Stomach (tissue), 9 donors: ENCODE measurements around the gene RASSF4. TPM values are rescaled to one million over a fixed set of nuclear protein-coding genes. Genes with fewer than 3 reads are reported as not detected.
A peak's percentile ranks its signal among the peaks of the same experiment; 100 is the strongest.

Experiments
- DNase-seq, 2 donors: peaks; one replicate each; pipeline versions ENCODE4 v3.0.0 to v3.0.0-alpha.2; 2013 to 2019
- H3K27ac ChIP-seq, 5 donors: fragments of 200-600 bp in 4 of 5; sonication (generic) in 4 of 5; one replicate each; pipeline ENCODE4 v1.5.1; 2013 to 2019; ENCODE audit warnings: mild to moderate bottlenecking in 1 of 5, moderate library complexity in 1 of 5
- H3K27me3 ChIP-seq, 3 donors: fragments of 200-600 bp; sonication (generic); one replicate each; pipeline ENCODE4 v1.5.1; 2017 to 2019; ENCODE audit warnings: mixed run types in 1 of 3
- H3K36me3 ChIP-seq, 4 donors: fragments of 200-600 bp; sonication (generic); 1 replicate in 3 of 4; 2 replicates in 1 of 4; pipeline ENCODE4 v1.5.1; 2016 to 2019
- H3K4me1 ChIP-seq, 4 donors: fragments of 200-600 bp; sonication (generic); one replicate each; pipeline ENCODE4 v1.5.1; 2016 to 2019
- H3K4me3 ChIP-seq, 4 donors: fragments of 200-600 bp; sonication (generic) in 3 of 4; one replicate each; pipeline ENCODE4 v1.5.1; 2016 to 2019; ENCODE audit warnings: mild to moderate bottlenecking in 1 of 4
- H3K9me3 ChIP-seq, 4 donors: fragments of 200-600 bp; sonication (generic); one replicate each; pipeline ENCODE4 v1.5.1; 2016 to 2019
- CTCF ChIP-seq, 7 experiments: fragments of 450-650 bp in 4 of 7; fragments of 200-600 bp in 3 of 7; sonication (generic) in 3 of 7; IDR thresholded peaks; one replicate each; pipeline ENCODE4 v1.5.1; 2016 to 2019; ENCODE audit warnings: antibody characterized with exemption in 7 of 7, control low read depth in 2 of 7, mild to moderate bottlenecking in 1 of 7
- EP300 ChIP-seq: sonication (generic); formaldehyde crosslinking; IDR thresholded peaks from one replicate; pipeline ENCODE4 v1.6.1; 2017; ENCODE audit warnings: antibody characterized with exemption
- POLR2A ChIP-seq, 4 donors: fragments of 450-650 bp; IDR thresholded peaks; one replicate each; pipeline ENCODE4 v1.6.1; 2016; ENCODE audit warnings: antibody characterized with exemption in 4 of 4, control low read depth in 2 of 4, mild to moderate bottlenecking in 1 of 4, moderate library complexity in 1 of 4
- POLR2AphosphoS5 ChIP-seq, 3 donors: sonication (generic); formaldehyde crosslinking; IDR thresholded peaks; one replicate each; pipeline ENCODE4 v1.6.1; 2016; ENCODE audit warnings: antibody characterized with exemption in 3 of 3
- WGBS, 5 donors: extraction: QIAGEN DNeasy Blood & Tissue Kit in 3 of 5; methylation state at CpG; one replicate each; pipeline versions ENCODE4 v1.1.5 to v1.1.7; 2013 to 2018; 5-methylcytosine and 5-hydroxymethylcytosine counted together
- intact Hi-C: fragments of 100-400 bp; cut with DNase I; formaldehyde crosslinking; loops from one replicate; pipeline ENCODE4 v1.15.1; 2023; ENCODE audit warnings: low total_unique reads
- polyA plus RNA-seq, 3 donors: library from polyadenylated mRNA; stranded (reverse); fragments of 200-250 nt; gene quantifications; one replicate each; pipeline ENCODE4 v1.2.3, GENCODE V29; 2013
- total RNA-seq, 5 donors: library from RNA; depleted of rRNA; stranded (reverse); fragments of >200 nt; gene quantifications; one replicate each; pipeline versions ENCODE4 v1.1.0 to v1.2.3, GENCODE V29; 2014 to 2016
- donor health status: healthy with polysubstance abuse.
- donor health status: Bipolar disorder and iron deficiency.
- donor health status: healthy.

RASSF4 gene
- total and polyA plus RNA-seq, 8 donors = 7.8 to 74.5 (median 14.6) TPM

GRCh38 chr10:44968500-44969400 lies 9.1 kb downstream of the RASSF4 start:
- H3K27ac ChIP-seq = peak overlapping the region in 4 of 5 donors; percentile 39 to 70 (median 54)
- H3K4me1 ChIP-seq = peaks cover 40 to 68% (median 60%) of the 10 kb centered on the region in 4 donors
- H3K4me3 ChIP-seq = peak overlapping the region in 1 of 4 donors; percentile 3
- TF ChIP-seq POLR2AphosphoS5 (IDR thresholded peaks at IDR 0.05) (peak in 1 of 3 donors; percentile 26), POLR2A (IDR thresholded peaks at IDR 0.05) (no peak), CTCF (IDR thresholded peaks at IDR 0.05) (no peak), EP300 (no peak)
- WGBS, 5 donors = 71 to 84% (median 78%) methylated on average over 10 to 11 of the region's 11 CpGs
- no peak for DNase-seq
- no peaks in the 10 kb centered on the region for H3K27me3 ChIP-seq
- intact Hi-C loops = loop anchor here (5.0 kb wide), 1 partner anchor 36 kb away; no protein-coding TSS in a partner anchor
- peaks cover 9 to 41% (median 30%) of the 10 kb centered on the region in 4 donors for H3K36me3 ChIP-seq
- no peaks in the 10 kb centered on the region for H3K9me3 ChIP-seq

GRCh38 chr10:44969854-44970253 lies 10.3 kb downstream of the RASSF4 start:
- H3K27me3 ChIP-seq = no peaks in the 10 kb centered on the region
- peaks cover 39 to 68% (median 59%) of the 10 kb centered on the region in 4 donors for H3K4me1 ChIP-seq
- WGBS, 5 donors = 90 to 100% (median 93%) methylated on average over 7 to 9 of the region's 9 CpGs
- H3K27ac ChIP-seq = no peak overlapping the region
- no peak for TF ChIP-seq POLR2A (IDR thresholded peaks at IDR 0.05)
- TF ChIP-seq POLR2AphosphoS5 (IDR thresholded peaks at IDR 0.05) = peak in 2 of 3 donors; percentile 3 to 20
- no peak for DNase-seq
- no peak overlapping the region for H3K4me3 ChIP-seq
- H3K9me3 ChIP-seq = no peaks in the 10 kb centered on the region
- H3K36me3 ChIP-seq = peaks cover 9 to 41% (median 30%) of the 10 kb centered on the region in 4 donors
- intact Hi-C loops = loop anchor here (5.0 kb wide), 1 partner anchor 38 kb away; no protein-coding TSS in a partner anchor

- Histone ChIP-seq H3K36me3 (peaks cover 9 to 41% (median 30%) of the 10 kb centered on the region in 4 donors), H3K9me3 (no peaks in the 10 kb centered on the region), H3K27me3 (no peaks in the 10 kb centered on the region), H3K27ac (no peak overlapping the region), H3K4me3 (no peak overlapping the region), H3K4me1 (peaks cover 45 to 68% (median 58%) of the 10 kb centered on the region in 4 donors)
- intact Hi-C loops = no loop called here
- no peak for TF ChIP-seq POLR2AphosphoS5 (IDR thresholded peaks at IDR 0.05)
- TF ChIP-seq CTCF (IDR thresholded peaks at IDR 0.05) = no peak
- no peak for TF ChIP-seq POLR2A (IDR thresholded peaks at IDR 0.05)
- TF ChIP-seq EP300 = no peak
- DNase-seq = no peak
- WGBS, 5 donors = 89 to 94% (median 92%) methylated on average over 6 to 8 of the region's 8 CpGs
These were observed 11.3 kb downstream of the RASSF4 start for GRCh38 chr10:44970812-44971395.

- Histone ChIP-seq H3K4me3 (no peak overlapping the region), H3K27me3 (no peaks in the 10 kb centered on the region), H3K27ac (no peak overlapping the region), H3K36me3 (peaks cover 9 to 41% (median 31%) of the 10 kb centered on the region in 4 donors), H3K9me3 (no peaks in the 10 kb centered on the region), H3K4me1 (peaks cover 47 to 68% (median 58%) of the 10 kb centered on the region in 4 donors)
- no peak for DNase-seq
- 78 to 92% (median 90%) methylated on average over 9 to 11 of the region's 11 CpGs for WGBS, 5 donors
- intact Hi-C loops = no loop called here
- TF ChIP-seq POLR2AphosphoS5 (IDR thresholded peaks at IDR 0.05) = no peak
- no peak for TF ChIP-seq EP300
- no peak for TF ChIP-seq CTCF (IDR thresholded peaks at IDR 0.05)
- no peak for TF ChIP-seq POLR2A (IDR thresholded peaks at IDR 0.05)
These were observed 11.8 kb downstream of the RASSF4 start for GRCh38 chr10:44971434-44971833.
